ENCODE measurements around the gene DHFR.

The DHFR gene

GRCh38 chr5:80654391-80655230 is at the start of gene DHFR, which contains the start of gene MSH3:
Gene DHFR, minus strand, starts transcription at chr5:80654983. Its CDS starts 494 bp downstream, at chr5:80654489.
Gene MSH3, plus strand, starts transcription at chr5:80654652. Its CDS starts 76 bp downstream, at chr5:80654728.
- peak; percentile 93 for DNase-seq
- H2AFZ ChIP-seq (ENCODE audit: low read depth, low read length), result peak within 1 kb of the TSS; percentile 91

DNA sequence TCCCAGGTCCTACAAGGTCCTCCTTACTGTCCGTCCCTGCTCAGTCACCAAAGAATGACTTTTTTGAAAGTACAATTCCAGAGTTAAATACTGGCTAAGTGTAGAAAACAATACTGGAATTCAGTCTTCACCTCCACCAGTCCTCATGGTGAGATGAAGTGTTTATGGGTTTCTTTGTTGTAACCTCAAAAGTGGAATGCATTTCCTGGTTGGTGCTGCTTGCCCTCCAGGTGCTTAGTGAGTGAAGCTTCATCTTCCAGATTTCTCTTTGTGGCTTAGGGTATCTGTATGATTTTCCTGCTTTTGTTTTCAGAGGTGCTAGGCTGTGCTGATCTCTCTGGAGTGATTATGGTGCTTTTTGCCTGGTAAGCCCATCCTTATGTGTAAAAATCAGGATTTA is 49.4 kb upstream of the DHFR start:
- H3K36me3 ChIP-seq (ENCODE audit: insufficient read depth, low read length), result peaks cover 34% of the 10 kb centered on the region

More at GRCh38 chr5:80654391-80655230, at the start of gene DHFR, which contains the start of gene MSH3:
- Histone ChIP-seq H3K9ac (ENCODE audit: low read depth, low read length) (peak within 1 kb of the TSS; percentile 94), H4K20me1 (ENCODE audit: insufficient read depth, low read length) (peaks cover 9% of the 10 kb centered on the region), H3K9me3 (ENCODE audit: insufficient read depth, low read length, severe bottlenecking) (no peaks in the 10 kb centered on the region), H3K36me3 (ENCODE audit: insufficient read depth, low read length) (peaks cover 42% of the 10 kb centered on the region), H3K4me1 (ENCODE audit: insufficient read depth, low read length) (peaks cover 27% of the 10 kb centered on the region), H3K4me2 (ENCODE audit: insufficient read depth, low read length) (peak within 1 kb of the TSS; percentile 86), H3K27me3 (ENCODE audit: insufficient read depth, low read length, poor library complexity) (no peaks in the 10 kb centered on the region), H3K27ac (ENCODE audit: low read length) (peak within 1 kb of the TSS; percentile 98), H3K4me3 (ENCODE audit: low read depth in 1 of 2, low read length in 2 of 2) (peak within 1 kb of the TSS; percentile 88), H3K79me2 (ENCODE audit: insufficient read depth, low read length) (peaks cover 37% of the 10 kb centered on the region)
- peak; percentile 59 for ATAC-seq (ENCODE audit: insufficient read depth, low read depth)
- TF ChIP-seq, protein P1, sequence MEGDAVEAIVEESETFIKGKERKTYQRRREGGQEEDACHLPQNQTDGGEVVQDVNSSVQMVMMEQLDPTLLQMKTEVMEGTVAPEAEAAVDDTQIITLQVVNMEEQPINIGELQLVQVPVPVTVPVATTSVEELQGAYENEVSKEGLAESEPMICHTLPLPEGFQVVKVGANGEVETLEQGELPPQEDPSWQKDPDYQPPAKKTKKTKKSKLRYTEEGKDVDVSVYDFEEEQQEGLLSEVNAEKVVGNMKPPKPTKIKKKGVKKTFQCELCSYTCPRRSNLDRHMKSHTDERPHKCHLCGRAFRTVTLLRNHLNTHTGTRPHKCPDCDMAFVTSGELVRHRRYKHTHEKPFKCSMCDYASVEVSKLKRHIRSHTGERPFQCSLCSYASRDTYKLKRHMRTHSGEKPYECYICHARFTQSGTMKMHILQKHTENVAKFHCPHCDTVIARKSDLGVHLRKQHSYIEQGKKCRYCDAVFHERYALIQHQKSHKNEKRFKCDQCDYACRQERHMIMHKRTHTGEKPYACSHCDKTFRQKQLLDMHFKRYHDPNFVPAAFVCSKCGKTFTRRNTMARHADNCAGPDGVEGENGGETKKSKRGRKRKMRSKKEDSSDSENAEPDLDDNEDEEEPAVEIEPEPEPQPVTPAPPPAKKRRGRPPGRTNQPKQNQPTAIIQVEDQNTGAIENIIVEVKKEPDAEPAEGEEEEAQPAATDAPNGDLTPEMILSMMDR (IDR thresholded peaks at IDR 0.05; ENCODE audit: borderline replicate concordance, extremely low read depth, low read length, poor library complexity, severe bottlenecking), result peak; percentile 45
- no peak for TF ChIP-seq EZH2 (IDR thresholded peaks at IDR 0.05; ENCODE audit: borderline replicate concordance, low read depth, low read length, severe bottlenecking)

DNA sequence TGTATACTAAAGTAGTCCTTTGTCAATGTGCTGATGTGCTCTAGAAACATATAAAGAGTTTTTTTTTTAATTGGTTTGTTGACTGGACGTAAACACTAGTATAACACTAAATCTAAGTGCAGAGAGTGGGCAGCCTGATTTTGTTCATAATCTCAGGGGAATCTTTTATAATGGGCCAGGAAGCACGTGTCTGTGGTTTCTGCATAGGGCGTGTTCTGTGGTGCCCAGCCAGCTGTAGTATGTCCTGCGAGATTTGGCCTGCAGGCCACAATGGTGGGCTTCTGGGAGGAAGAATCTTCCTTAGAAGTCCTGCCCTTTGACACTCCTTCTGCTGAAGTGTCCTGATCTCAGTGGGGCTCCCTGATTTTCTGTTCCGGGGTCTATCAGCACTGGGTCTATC is 49.0 kb upstream of the DHFR start:
- no peak overlapping the region for H3K9ac ChIP-seq (ENCODE audit: low read depth, low read length)

More for the DNA sequence above, 49.4 kb upstream of the DHFR start:
- Histone ChIP-seq H4K20me1 (ENCODE audit: insufficient read depth, low read length) (no peaks in the 10 kb centered on the region), H3K27ac (ENCODE audit: low read length) (peak overlapping the region; percentile 38), H3K4me2 (ENCODE audit: insufficient read depth, low read length) (no peak overlapping the region), H2AFZ (ENCODE audit: low read depth, low read length) (no peak overlapping the region), H3K27me3 (ENCODE audit: insufficient read depth, low read length, poor library complexity) (no peaks in the 10 kb centered on the region), H3K9ac (ENCODE audit: low read depth, low read length) (no peak overlapping the region), H3K9me3 (ENCODE audit: insufficient read depth, low read length, severe bottlenecking) (no peaks in the 10 kb centered on the region), H3K79me2 (ENCODE audit: insufficient read depth, low read length) (no peaks in the 10 kb centered on the region), H3K4me1 (ENCODE audit: insufficient read depth, low read length) (peaks cover 19% of the 10 kb centered on the region), H3K4me3 (ENCODE audit: low read depth in 1 of 2, low read length in 2 of 2) (no peak overlapping the region)
- ATAC-seq (ENCODE audit: insufficient read depth, low read depth) (peak; percentile 93), DNase-seq (peak; percentile 37)
- TF ChIP-seq EZH2 (IDR thresholded peaks at IDR 0.05; ENCODE audit: borderline replicate concordance, low read depth, low read length, severe bottlenecking), result no peak
- TF ChIP-seq, protein P1 (IDR thresholded peaks at IDR 0.05; ENCODE audit: borderline replicate concordance, extremely low read depth, low read length, poor library complexity, severe bottlenecking), result no peak

More for the DNA sequence above, 49.0 kb upstream of the DHFR start:
- Histone ChIP-seq H3K4me2 (ENCODE audit: insufficient read depth, low read length) (no peak overlapping the region), H3K27me3 (ENCODE audit: insufficient read depth, low read length, poor library complexity) (no peaks in the 10 kb centered on the region), H3K36me3 (ENCODE audit: insufficient read depth, low read length) (peaks cover 32% of the 10 kb centered on the region), H3K4me1 (ENCODE audit: insufficient read depth, low read length) (peaks cover 19% of the 10 kb centered on the region), H3K9me3 (ENCODE audit: insufficient read depth, low read length, severe bottlenecking) (no peaks in the 10 kb centered on the region), H4K20me1 (ENCODE audit: insufficient read depth, low read length) (no peaks in the 10 kb centered on the region), H2AFZ (ENCODE audit: low read depth, low read length) (no peak overlapping the region), H3K27ac (ENCODE audit: low read length) (peak overlapping the region; percentile 38), H3K4me3 (ENCODE audit: low read depth in 1 of 2, low read length in 2 of 2) (no peak overlapping the region), H3K79me2 (ENCODE audit: insufficient read depth, low read length) (no peaks in the 10 kb centered on the region)
- no peak for TF ChIP-seq EZH2 (IDR thresholded peaks at IDR 0.05; ENCODE audit: borderline replicate concordance, low read depth, low read length, severe bottlenecking)
- TF ChIP-seq, protein P1 (IDR thresholded peaks at IDR 0.05; ENCODE audit: borderline replicate concordance, extremely low read depth, low read length, poor library complexity, severe bottlenecking), result no peak
- DNase-seq (no peak), ATAC-seq (ENCODE audit: insufficient read depth, low read depth) (peak; percentile 43; the same call in 1 of the 3 replicates)
